Endothelial cell of umbilical vein (primary cell): ENCODE measurements around the gene WDR6. TPM values are rescaled to one million over a fixed set of nuclear protein-coding genes. Genes with fewer than 3 reads are reported as not detected.

Experiments
- BruUV-seq: library from RNA; stranded (reverse); fragments of 400-500 nt; replicated peaks from 2 replicates; lab custom pipeline; 2021; lab: Mats Ljungman, UMichigan
- CTCF ChIA-PET: fragments of 300-600, 350-600 bp; sonication (Branson Sonifier 250); formaldehyde crosslinking; loops from one replicate; lab custom pipeline; 2021; ENCODE audit warnings: antibody characterized with exemption, inconsistent platforms; lab: Charles Lee
- POLR2A ChIA-PET: fragments of 300-600, 350-600 bp; sonication (Branson Sonifier 250); formaldehyde crosslinking; loops from one replicate; lab custom pipeline; 2021; ENCODE audit warnings: antibody characterized with exemption, inconsistent platforms; lab: Charles Lee
- DNase-seq: peaks from one replicate; pipeline ENCODE4 v3.0.0-alpha.2; 2011; ENCODE audit warnings: low read depth, low spot score
- FAIRE-seq: peaks from 2 replicates; lab custom pipeline; 2011; peaks lifted over from hg19 to GRCh38; lab: Jason Lieb, UNC
- H2AFZ ChIP-seq: 2 replicates; pipeline ENCODE4 v1.6.0; 2012; ENCODE audit warnings: low read depth, low read length, control low read depth, inconsistent platforms
- H3K27ac ChIP-seq: 2 replicates; pipeline ENCODE4 v1.5.1; 2011; ENCODE audit warnings: low read depth, mild to moderate bottlenecking, control low read depth, low read length, moderate library complexity; ENCODE audit not compliant: insufficient read depth
- H3K27me3 ChIP-seq, 2 experiments: 2 replicates each; pipeline versions ENCODE4 v1.6.0 to v1.6.1; 2011; ENCODE audit warnings: low read length in 2 of 2, mixed read lengths in 1 of 2; ENCODE audit not compliant: control insufficient read depth in 2 of 2, insufficient read depth in 2 of 2
- H3K36me3 ChIP-seq, 2 experiments: 2 replicates in 1 of 2; 3 replicates in 1 of 2; pipeline ENCODE4 v1.5.1; 2011; ENCODE audit warnings: low read length in 2 of 2, mild to moderate bottlenecking in 1 of 2, moderate library complexity in 1 of 2; ENCODE audit not compliant: control insufficient read depth in 2 of 2, insufficient read depth in 2 of 2; ENCODE audit errors: extremely low read depth in 1 of 2
- H3K4me1 ChIP-seq: 3 replicates; pipeline ENCODE4 v1.5.1; 2011; ENCODE audit warnings: mild to moderate bottlenecking, low read length; ENCODE audit not compliant: control insufficient read depth, insufficient read depth; ENCODE audit errors: extremely low read depth
- H3K4me2 ChIP-seq: 2 replicates; pipeline ENCODE4 v1.6.1; 2011; ENCODE audit warnings: low read length, control low read depth, mixed read lengths; ENCODE audit not compliant: insufficient read depth
- H3K4me3 ChIP-seq, 3 experiments: fragments of 200-600 bp in 1 of 3; sonication (generic), shearing (Covaris generic) in 1 of 3; replicated peaks in 1 of 3; 2 replicates each; pipeline ENCODE4 v1.5.1; 2011 to 2016; ENCODE audit warnings: control low read depth in 3 of 3, low read length in 3 of 3, mild to moderate bottlenecking in 2 of 3, inconsistent platforms in 1 of 3, low read depth in 1 of 3, moderate library complexity in 1 of 3; ENCODE audit not compliant: insufficient read depth in 1 of 3
- H3K79me2 ChIP-seq: 2 replicates; pipeline ENCODE4 v1.6.0; 2012; ENCODE audit warnings: low read length, inconsistent platforms; ENCODE audit not compliant: control insufficient read depth, insufficient read depth
- H3K9ac ChIP-seq: replicated peaks from 2 replicates; pipeline ENCODE3; 2011; ENCODE audit warnings: low read length, control low read depth; ENCODE audit not compliant: insufficient read depth; ENCODE audit errors: extremely low read depth
- H3K9me1 ChIP-seq: replicated peaks from 3 replicates; pipeline ENCODE4 v1.6.0; 2011; ENCODE audit warnings: mild to moderate bottlenecking, low read length; ENCODE audit not compliant: control insufficient read depth, insufficient read depth; ENCODE audit errors: extremely low read depth
- H3K9me3 ChIP-seq: replicated peaks from 2 replicates; pipeline ENCODE4 v1.5.1; 2012; ENCODE audit warnings: low read length, inconsistent platforms; ENCODE audit not compliant: control insufficient read depth, insufficient read depth
- H4K20me1 ChIP-seq: replicated peaks from 2 replicates; pipeline ENCODE3; 2011; ENCODE audit warnings: mild to moderate bottlenecking, low read length; ENCODE audit not compliant: control insufficient read depth, insufficient read depth; ENCODE audit errors: extremely low read depth
- JUN ChIP-seq: IDR thresholded peaks from 2 replicates; pipeline ENCODE4 v1.6.1; 2011; ENCODE audit warnings: borderline replicate concordance, low read depth; ENCODE audit not compliant: insufficient read length, insufficient read depth
- MYC ChIP-seq: IDR thresholded peaks from one replicate; pipeline ENCODE4 v1.6.1; 2011; ENCODE audit warnings: mild to moderate bottlenecking, low read depth, low read length
- POLR2A ChIP-seq: IDR thresholded peaks from 2 replicates; pipeline ENCODE4 v1.6.1; 2012; ENCODE audit warnings: low read depth, mild to moderate bottlenecking, control low read depth, low read length
- POLR2AphosphoS5 ChIP-seq: IDR thresholded peaks from 2 replicates; pipeline ENCODE4 v1.6.1; 2012; ENCODE audit warnings: low read depth, mild to moderate bottlenecking, control low read depth, low read length, moderate library complexity; ENCODE audit not compliant: insufficient read depth
- dilution Hi-C: fragments of 300-500 bp; cut with MboI; formaldehyde crosslinking; loops from one replicate; pipeline ENCODE4 v1.15.0; 2019; ENCODE audit warnings: low sequenced_read_pairs; ENCODE audit not compliant: extremely low pct_ligation_motif_present
- intact Hi-C: fragments of 100-400 bp; cut with micrococcal nuclease; formaldehyde crosslinking; loops from one replicate; pipeline ENCODE4 v1.10.0; 2022
- polyA plus RNA-seq, 4 experiments: library from polyadenylated mRNA; depleted of rRNA in 3 of 4; stranded (reverse) in 3 of 4; unstranded in 1 of 4; fragments of >200 nt; gene quantifications; 2 replicates each; pipeline versions ENCODE4 v1.2.1 to v1.2.3, GENCODE V29; 2011 to 2012; ENCODE audit warnings: missing spikeins in 1 of 4
- total RNA-seq: library from RNA; stranded (reverse); gene quantifications from 2 replicates; pipeline ENCODE4 v1.2.3, GENCODE V29; 2021
- TF ChIP-seq, protein P1 (sequence below): IDR thresholded peaks from 2 replicates; pipeline ENCODE4 v1.6.1; 2011; ENCODE audit not compliant: insufficient read depth, insufficient read length
- TF ChIP-seq, protein P2 (sequence below), 2 donors: IDR thresholded peaks; 1 replicate in 1 of 2; 2 replicates in 1 of 2; pipeline ENCODE4 v1.5.1; 2011; ENCODE audit warnings: low read length in 2 of 2, mild to moderate bottlenecking in 2 of 2, moderate library complexity in 2 of 2, control low read depth in 1 of 2, inconsistent platforms in 1 of 2, low read depth in 1 of 2; ENCODE audit not compliant: insufficient read depth in 1 of 2; ENCODE audit errors: extremely low read depth in 1 of 2

WDR6 gene
- total and polyA plus RNA-seq, 2 donors (not counting 3 experiments of a cell fraction or from before 2014, with no cell fraction given): 192 to 319 TPM

DNA sequence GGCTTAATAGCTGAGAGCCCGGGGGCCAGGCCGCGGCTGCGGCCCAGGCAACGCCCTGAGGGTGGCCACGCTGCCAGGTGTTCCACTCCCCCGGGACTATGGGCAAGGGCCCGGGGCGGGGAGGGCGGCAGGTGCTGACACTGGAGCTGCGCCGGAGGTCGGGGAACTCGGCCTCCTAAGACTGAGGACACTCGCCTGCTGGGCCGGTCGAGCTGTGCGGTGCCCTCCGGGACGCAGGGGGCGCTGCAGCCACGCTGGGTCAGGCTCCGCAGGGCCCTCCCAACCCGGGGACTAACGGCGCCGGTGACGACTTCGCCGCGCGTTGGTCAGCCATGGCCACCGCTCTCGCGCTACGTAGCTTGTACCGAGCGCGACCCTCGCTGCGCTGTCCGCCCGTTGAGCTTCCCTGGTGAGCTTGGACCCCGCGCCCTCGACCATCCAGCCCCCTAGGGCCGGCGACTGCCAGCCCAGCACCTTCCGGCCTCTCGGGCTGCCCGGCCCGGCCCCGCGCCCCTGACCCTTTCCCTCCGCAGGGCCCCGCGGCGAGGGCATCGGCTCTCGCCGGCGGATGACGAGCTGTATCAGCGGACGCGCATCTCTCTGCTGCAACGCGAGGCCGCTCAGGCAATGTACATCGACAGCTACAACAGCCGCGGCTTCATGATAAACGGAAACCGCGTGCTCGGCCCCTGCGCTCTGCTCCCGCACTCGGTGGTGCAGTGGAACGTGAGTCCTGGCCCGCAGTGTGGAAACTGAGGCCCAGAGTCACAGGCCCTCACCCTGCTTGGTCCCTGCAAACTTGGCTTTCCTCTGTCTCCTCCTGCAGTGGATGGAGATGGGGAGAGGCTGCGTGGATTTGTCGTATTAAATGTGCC is 14.9 kb downstream of the WDR6 start, which contains the start of gene NDUFAF3:
Gene NDUFAF3 (plus strand): TSS at position 309 of the 875 bp plus-strand sequence. CDS start 24 bp downstream, at position 333.
- Histone ChIP-seq H3K9ac (peak within 1 kb of the TSS; percentile 96), H3K79me2 (peaks cover 37% of the 10 kb centered on the region), H3K4me2 (peak within 1 kb of the TSS; percentile 85), H3K4me3 (peak within 1 kb of the TSS; percentile 56 to 59 (median 57)), H3K27me3 (no peaks in the 10 kb centered on the region), H3K9me1 (no peaks in the 10 kb centered on the region), H2AFZ (peak within 1 kb of the TSS; percentile 65), H3K27ac (peak within 1 kb of the TSS; percentile 95), H3K4me1 (peaks cover 31% of the 10 kb centered on the region), H4K20me1 (no peaks in the 10 kb centered on the region), H3K9me3 (no peaks in the 10 kb centered on the region), H3K36me3 (peaks cover 11 to 27% of the 10 kb centered on the region in 2 experiments)
- peak; percentile 28 for FAIRE-seq
- peak; percentile 93 for DNase-seq
- POLR2A ChIA-PET: interaction anchor here (0.5 to 3.8 kb wide), 15 partner anchors 9 to 508 kb away, joined by 3 to 19 read pairs (median 4); partner anchors contain the start of genes ARIH2, P4HTM, QRICH1 and WDR6
- TSS peak; percentile 42 for BruUV-seq
- intact Hi-C loops: loop anchor here (1.0 kb wide), 4 partner anchors 15 to 175 kb away; partner anchors contain the start of genes PRKAR2A, QRICH1 and WDR6
- TF ChIP-seq MYC: peak; percentile 85
- TF ChIP-seq, protein P1, sequence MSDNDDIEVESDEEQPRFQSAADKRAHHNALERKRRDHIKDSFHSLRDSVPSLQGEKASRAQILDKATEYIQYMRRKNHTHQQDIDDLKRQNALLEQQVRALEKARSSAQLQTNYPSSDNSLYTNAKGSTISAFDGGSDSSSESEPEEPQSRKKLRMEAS: peak; percentile 47
- no peak for TF ChIP-seq JUN
- peak; percentile 96 for TF ChIP-seq POLR2A
- peak; percentile 86 for TF ChIP-seq POLR2AphosphoS5
- TF ChIP-seq, protein P2, sequence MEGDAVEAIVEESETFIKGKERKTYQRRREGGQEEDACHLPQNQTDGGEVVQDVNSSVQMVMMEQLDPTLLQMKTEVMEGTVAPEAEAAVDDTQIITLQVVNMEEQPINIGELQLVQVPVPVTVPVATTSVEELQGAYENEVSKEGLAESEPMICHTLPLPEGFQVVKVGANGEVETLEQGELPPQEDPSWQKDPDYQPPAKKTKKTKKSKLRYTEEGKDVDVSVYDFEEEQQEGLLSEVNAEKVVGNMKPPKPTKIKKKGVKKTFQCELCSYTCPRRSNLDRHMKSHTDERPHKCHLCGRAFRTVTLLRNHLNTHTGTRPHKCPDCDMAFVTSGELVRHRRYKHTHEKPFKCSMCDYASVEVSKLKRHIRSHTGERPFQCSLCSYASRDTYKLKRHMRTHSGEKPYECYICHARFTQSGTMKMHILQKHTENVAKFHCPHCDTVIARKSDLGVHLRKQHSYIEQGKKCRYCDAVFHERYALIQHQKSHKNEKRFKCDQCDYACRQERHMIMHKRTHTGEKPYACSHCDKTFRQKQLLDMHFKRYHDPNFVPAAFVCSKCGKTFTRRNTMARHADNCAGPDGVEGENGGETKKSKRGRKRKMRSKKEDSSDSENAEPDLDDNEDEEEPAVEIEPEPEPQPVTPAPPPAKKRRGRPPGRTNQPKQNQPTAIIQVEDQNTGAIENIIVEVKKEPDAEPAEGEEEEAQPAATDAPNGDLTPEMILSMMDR (IDR thresholded peaks at IDR 0.05; ENCODE audit: extremely low read depth in 1 of 2, insufficient read depth in 1 of 2, low read depth in 1 of 2, low read length in 2 of 2): peak; percentile 99
- dilution Hi-C loops: no loop called here
- CTCF ChIA-PET: interaction anchor here (0.9 to 8.3 kb wide), 12 partner anchors 10 to 427 kb away, joined by 3 to 127 read pairs (median 6); partner anchors contain the start of genes P4HTM, QRICH1, RHOA and USP19
